ELR (cell line): ENCODE data around the gene FBLN1.

Experiments used
- DNase-seq: peaks from one replicate; pipeline ENCODE4 v3.0.0-alpha.2; 2015; ENCODE audit warnings: low read depth

Gene FBLN1

GRCh38 chr22:45640291-45640940 is 137.7 kb downstream of the FBLN1 start:
- DNase-seq = no peak

GRCh38 chr22:45640941-45641621 is 138.4 kb downstream of the FBLN1 start:
- no peak for DNase-seq

GRCh38 chr22:45642986-45643385 is 140.3 kb downstream of the FBLN1 start:
- DNase-seq = no peak

- no peak for DNase-seq
Measured at GRCh38 chr22:45644714-45645113, 142.0 kb downstream of the FBLN1 start.

GRCh38 chr22:45645150-45645525 is 142.5 kb downstream of the FBLN1 start:
- no peak for DNase-seq

GRCh38 chr22:45645526-45646414 is 143.1 kb downstream of the FBLN1 start:
- peak; percentile 69 for DNase-seq

- no peak for DNase-seq
Measured at GRCh38 chr22:45647532-45648225, 145.0 kb downstream of the FBLN1 start.

GRCh38 chr22:45648301-45649117 is 145.8 kb downstream of the FBLN1 start:
- DNase-seq = no peak

- DNase-seq = no peak
Measured at GRCh38 chr22:45649809-45650208, 147.1 kb downstream of the FBLN1 start.

GRCh38 chr22:45650721-45651120 is 148.0 kb downstream of the FBLN1 start:
- no peak for DNase-seq
